LHCN-M2 (cell line): Measurements from ENCODE around the gene AP2A2. TPM values are rescaled to one million over a fixed set of nuclear protein-coding genes. Genes with fewer than 3 reads are reported as not detected.
"Not testable (repeated sequence)": the region's sequence is repeated elsewhere in the genome, so short reads cannot be mapped to it uniquely, and the experiment has no call there.

ENCODE experiments used
- DNase-seq: peaks from one replicate; pipeline ENCODE4 v3.0.0-alpha.2; 2012; ENCODE audit warnings: low read depth
- total RNA-seq: library from RNA; depleted of rRNA; stranded (reverse); fragments of >200 nt; gene quantifications from 2 replicates; pipeline ENCODE4 v1.2.3, GENCODE V29; 2014

The AP2A2 gene
- total RNA-seq, 1 experiment from 2014 or later, result 39.0 TPM

DNA sequence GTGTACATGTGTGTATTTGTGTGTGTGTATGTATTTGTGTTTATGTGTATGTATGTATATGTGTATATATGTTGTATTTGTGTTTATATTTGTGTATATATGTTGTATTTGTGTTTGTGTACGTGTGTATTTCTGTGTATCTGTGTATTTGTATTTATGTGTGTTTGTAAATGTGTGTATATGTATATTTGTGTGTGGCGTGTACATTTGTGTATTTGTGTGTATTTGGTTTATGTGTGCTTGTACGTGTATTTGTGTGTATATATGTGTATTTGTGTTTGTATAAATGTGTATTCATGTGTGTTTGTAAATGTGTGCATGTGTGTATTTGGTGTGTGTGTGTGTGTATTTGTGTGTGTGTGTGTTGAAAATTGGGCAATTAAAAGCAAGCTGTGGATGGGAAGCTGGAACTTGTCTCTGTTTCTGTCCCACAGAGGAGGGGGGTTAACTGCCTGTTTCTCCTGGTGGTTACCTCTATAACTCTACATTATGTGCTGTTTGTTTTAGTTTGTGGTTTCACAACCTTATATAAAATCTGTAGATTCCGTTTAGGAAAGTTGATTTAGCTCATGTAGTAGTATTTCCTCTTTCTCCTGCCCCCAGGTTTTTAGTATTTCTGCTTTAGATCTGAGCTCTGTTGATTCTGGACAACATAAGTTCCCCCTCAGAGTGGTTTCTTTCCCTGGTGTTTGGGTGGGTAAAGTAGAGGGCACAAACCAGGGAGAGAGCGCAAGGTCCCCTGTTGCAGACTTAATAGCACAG is 28.9 kb downstream of the AP2A2 start:
- no peak for DNase-seq

DNA sequence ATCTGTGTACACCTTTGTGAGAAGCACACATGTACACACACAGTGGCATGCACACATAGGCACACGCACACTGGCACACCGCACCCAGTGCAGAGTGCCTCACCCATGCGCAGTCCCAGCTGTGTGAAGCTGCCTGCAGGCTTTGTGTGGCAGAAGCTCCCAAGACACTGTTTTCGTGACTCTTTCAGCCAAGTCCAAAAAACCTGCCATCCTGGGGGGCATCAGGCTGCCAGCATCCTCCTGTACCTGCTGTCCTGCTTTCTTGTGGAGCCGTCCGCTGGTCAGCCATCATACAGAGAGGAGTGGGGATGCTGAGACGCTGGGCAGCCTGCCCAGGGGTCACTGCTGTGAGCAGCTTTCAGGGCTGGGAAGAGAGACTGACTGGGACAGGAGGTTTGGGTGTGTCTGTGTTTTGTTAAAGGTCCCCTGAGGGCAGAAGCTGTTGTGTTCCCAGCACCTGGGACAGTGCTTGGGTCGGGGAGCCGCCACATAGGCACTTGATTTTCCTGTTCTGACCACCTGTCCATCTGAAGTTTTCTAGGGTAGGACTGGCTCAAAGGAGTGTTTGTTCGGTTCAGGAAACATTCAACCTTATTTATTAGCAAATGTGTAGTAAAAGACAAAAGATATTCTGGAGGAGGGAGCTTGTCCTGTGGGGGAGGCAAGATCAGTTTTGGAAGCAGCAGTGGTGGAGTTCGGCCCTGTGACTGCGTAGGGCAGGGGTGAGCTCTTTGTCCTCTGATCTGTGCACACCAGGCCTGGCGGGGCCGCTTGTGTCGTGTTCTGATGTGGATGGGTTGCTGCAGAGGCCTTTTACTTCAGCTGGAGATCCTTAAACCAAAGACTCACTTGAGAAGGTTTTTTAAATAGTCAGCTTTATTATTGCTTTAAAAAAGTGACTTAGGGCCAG is 29.7 kb downstream of the AP2A2 start:
- no peak for DNase-seq

DNA sequence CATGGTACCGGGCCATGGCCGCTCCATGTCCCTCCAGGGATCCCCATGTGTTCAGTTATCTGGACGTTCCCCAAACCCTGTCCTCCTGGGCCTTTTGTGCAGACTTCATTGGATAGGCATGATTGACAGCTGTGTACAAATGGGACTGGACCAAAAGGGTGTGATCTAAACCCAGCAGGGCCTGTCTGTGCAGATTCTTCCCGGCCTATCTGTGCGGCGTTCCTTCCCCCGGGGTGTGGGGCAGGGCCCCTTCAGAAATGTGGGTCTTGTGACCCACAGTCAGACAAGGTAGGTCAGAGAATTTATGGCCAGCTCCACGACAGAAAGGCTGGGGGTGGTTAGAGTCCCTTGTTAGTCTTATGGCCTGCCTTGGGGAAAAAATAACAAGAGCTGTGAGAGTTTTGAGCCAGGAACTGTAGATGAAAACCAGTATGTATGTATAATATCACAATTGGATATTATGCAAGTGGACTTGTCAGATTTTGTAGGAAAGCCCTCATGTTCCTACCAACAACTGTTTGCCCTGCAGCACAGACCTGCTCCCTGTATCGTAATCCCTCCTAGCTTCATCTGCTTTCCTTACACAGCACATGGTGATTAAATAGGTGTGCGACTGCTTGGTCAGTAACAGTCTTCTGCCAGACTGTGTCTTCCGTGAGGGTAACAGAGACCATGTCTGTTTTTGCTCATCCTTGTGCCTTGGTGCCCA is 31.7 kb downstream of the AP2A2 start:
- no peak for DNase-seq

DNA sequence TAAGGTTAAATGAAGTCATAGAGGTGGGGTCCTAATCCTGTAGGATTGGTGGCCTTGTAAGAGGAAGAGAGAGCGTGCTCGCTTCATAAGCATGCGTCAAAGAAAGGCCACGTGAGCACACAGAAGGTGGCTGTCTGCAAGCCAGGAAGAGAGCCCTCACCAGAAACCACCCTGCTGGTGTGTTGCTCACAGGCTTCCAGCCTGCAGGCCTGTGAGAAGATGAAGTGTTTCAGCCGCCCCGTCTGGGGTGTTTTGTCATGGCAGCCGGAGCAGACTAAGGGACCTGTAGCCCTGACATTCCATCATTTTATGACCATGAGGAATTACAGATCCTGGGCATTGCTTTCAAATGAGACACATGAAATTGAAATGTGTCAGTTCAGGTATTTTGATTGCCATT is 32.4 kb downstream of the AP2A2 start:
- no peak for DNase-seq

DNA sequence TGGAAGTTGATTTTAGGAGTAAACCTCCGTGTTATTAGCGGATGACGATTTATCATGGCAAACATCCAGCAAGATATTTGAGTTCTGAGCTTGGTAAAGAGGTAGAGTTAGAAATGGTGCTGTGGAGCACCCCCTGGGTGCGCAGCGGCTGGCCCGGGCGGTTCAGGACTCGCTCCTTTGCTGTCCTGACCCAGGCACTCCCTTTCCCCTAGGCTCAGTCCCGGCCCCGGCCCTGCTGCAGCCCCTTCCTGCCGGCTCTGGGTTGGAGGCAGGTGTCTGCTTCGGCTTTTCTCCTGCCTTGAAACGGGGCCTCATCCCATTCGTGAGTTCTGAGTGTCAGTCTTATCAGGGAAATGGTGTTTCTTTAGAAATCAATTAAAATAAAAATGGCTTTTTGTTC is 33.4 kb downstream of the AP2A2 start:
- DNase-seq, result no peak

GRCh38 chr11:959608-960007 is 33.9 kb downstream of the AP2A2 start:
- DNase-seq, result no peak

- not testable (repeated sequence) for DNase-seq
These were observed 35.7 kb downstream of the AP2A2 start for GRCh38 chr11:961310-961920.

- DNase-seq, result no peak
These were observed 36.3 kb downstream of the AP2A2 start for GRCh38 chr11:961921-962320.

DNA sequence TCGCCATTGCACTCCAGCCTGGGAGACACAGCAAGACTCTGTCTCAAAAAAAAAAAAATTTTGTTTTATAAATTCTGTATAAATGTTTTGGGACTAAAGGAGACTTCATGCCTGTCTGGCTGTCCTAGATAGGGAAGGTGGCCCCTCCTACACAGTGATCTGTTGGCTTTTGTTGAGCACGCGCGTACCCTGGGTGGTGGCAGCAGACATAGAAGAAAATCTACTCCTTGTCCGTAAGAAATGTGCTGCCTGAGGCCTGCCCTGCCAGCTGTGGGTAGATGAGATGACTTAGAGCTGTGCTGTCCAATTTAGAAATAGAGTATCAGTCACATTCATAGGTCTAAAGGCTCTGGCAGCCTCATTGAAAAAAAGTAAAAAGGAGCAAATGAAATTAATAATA is 37.0 kb downstream of the AP2A2 start:
- DNase-seq, result no peak

- DNase-seq, result no peak
These were observed 38.2 kb downstream of the AP2A2 start for GRCh38 chr11:963852-964251.

GRCh38 chr11:965206-965775 is 39.6 kb downstream of the AP2A2 start:
- no peak for DNase-seq

- DNase-seq, result no peak
These were observed 42.5 kb downstream of the AP2A2 start for GRCh38 chr11:967995-968751.

GRCh38 chr11:968822-969221 is 43.2 kb downstream of the AP2A2 start:
- no peak for DNase-seq

DNA sequence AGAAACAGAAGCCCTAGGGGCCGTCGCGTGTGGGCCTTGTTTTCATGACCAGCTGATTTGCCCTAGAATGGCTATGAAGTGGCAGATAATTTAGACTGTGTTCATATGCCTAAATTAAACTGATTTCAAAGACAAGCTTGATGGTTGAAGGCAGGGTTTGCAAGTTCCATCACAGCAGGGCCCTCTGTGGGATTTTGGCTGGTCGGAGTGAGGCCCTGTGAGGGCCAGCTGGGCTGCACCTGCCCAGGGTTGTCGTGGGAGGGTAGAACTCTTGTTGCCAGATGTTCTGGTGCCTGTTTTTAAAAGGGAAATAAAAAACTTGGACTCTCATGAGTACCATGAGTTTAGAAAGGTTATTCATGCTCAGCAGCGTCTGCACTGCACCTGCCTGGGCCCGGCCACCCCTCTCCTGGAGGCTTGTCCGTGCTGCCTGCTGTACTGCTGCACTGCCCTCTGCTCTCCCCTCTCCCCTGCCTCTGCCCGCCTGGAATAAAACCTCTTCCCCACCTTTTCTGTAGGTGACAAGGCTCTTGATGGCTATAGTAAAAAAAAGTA is 44.1 kb downstream of the AP2A2 start:
- no peak for DNase-seq

- DNase-seq, result no peak
These were observed 44.7 kb downstream of the AP2A2 start for GRCh38 chr11:970319-970871.

- no peak for DNase-seq
These were observed 45.5 kb downstream of the AP2A2 start for GRCh38 chr11:971092-971690.

- DNase-seq, result no peak
These were observed 46.2 kb downstream of the AP2A2 start for GRCh38 chr11:971731-972365.

GRCh38 chr11:972523-973211 is 47.0 kb downstream of the AP2A2 start:
- no peak for DNase-seq
